ENCODE measurements around the gene DEDD2. TPM values are rescaled to one million over a fixed set of nuclear protein-coding genes. Genes with fewer than 3 reads are reported as not detected.

DEDD2 gene
- polyA plus RNA-seq, 1 donor from 2014 or later: 69.9 TPM

DNA sequence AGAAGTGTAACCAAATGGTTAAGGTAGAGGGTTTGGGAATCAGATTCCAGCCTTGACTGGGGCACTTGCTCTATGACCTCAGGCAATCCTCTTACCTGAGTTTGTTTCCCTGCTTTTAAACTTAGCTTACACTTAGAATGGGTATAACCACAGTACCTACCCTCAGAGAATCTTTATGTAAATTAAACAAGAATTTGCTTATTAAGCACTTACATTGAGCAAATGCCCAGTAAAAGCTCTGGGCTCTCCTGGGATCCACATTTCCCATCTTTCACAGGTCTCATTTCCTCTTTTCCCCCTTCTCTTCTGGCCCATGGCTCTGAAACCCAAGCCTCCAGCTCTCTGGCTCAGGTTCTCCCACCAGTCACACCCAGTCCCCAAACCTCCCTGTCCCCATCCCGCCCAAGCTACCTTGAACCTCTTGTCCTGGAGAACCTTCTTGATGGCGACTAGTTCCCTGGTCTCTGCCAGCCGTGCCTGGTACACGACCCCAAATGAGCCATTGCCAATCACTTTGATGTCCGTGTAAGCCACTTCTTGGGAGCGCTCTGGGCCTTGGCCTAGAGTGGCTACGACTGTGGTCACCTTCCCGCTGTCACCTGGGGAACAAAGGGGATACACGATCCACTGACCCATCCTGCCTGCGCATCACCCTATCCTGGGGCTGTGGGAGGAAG, 22.2 kb upstream of the DEDD2 start:
- Histone ChIP-seq H4K20me1 (ENCODE audit: insufficient read depth) (no peaks in the 10 kb centered on the region), H3F3A (ENCODE audit: insufficient read depth, low read length, poor library complexity, severe bottlenecking) (no peaks in the 10 kb centered on the region), H3K4me2 (ENCODE audit: low read length) (no peak overlapping the region), H3K9me2 (ENCODE audit: insufficient read depth, low read length) (no peaks in the 10 kb centered on the region), H3K9ac (ENCODE audit: low read length) (no peak overlapping the region), H3K9me3 (ENCODE audit: low read length) (no peaks in the 10 kb centered on the region), H3K36me3 (ENCODE audit: insufficient read depth, low read length) (peaks cover 10% of the 10 kb centered on the region), H3K27me3 (ENCODE audit: insufficient read depth, low read depth, low read length) (no peaks in the 10 kb centered on the region), H2AFZ (ENCODE audit: low read depth, low read length) (no peak overlapping the region), H3K4me3 (ENCODE audit: low read length) (no peak overlapping the region), H3K79me2 (replicated peaks; ENCODE audit: insufficient read depth, low read length) (peaks cover 22% of the 10 kb centered on the region), H3K27ac (ENCODE audit: low read length) (no peak overlapping the region)
- no peak for TF ChIP-seq POLR2AphosphoS5 (IDR thresholded peaks at IDR 0.05)
- TF ChIP-seq EZH2 (IDR thresholded peaks at IDR 0.05; ENCODE audit: borderline replicate concordance, insufficient read depth, low read length, poor library complexity, severe bottlenecking): no peak

DNA sequence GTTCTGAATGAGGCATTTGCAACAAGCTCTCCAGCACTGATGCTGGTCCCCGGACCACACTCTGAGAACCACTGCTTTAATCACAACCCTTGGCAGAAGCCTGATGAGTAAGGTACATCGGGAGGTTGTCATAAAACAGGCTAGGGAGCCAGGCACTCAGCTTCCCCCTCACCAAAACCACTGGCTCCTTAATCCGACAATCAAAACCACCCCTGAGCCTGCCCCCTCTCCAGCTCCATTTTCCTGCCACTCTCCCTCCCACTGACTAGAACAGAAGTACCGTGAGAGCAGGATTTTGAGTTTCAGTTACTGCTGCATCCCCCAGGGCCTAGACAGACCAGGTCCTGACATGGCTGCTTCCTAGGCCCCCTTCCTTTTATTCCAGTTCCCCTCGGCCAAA, 17.7 kb upstream of the DEDD2 start:
- Histone ChIP-seq H3K9me2 (ENCODE audit: insufficient read depth, low read length) (no peaks in the 10 kb centered on the region), H3K9ac (ENCODE audit: low read length) (no peak overlapping the region), H3K36me3 (ENCODE audit: insufficient read depth, low read length) (peaks cover 10% of the 10 kb centered on the region), H3K9me3 (ENCODE audit: low read length) (no peaks in the 10 kb centered on the region), H3K4me2 (ENCODE audit: low read length) (no peak overlapping the region), H3K27me3 (ENCODE audit: insufficient read depth, low read depth, low read length) (no peaks in the 10 kb centered on the region), H3K27ac (ENCODE audit: low read length) (no peak overlapping the region), H3K4me3 (ENCODE audit: low read length) (no peak overlapping the region), H4K20me1 (ENCODE audit: insufficient read depth) (no peaks in the 10 kb centered on the region), H2AFZ (ENCODE audit: low read depth, low read length) (no peak overlapping the region), H3F3A (ENCODE audit: insufficient read depth, low read length, poor library complexity, severe bottlenecking) (no peaks in the 10 kb centered on the region), H3K79me2 (replicated peaks; ENCODE audit: insufficient read depth, low read length) (peaks cover 5% of the 10 kb centered on the region)
- TF ChIP-seq SMC3 (conservative IDR thresholded peaks at IDR 0.05; ENCODE audit: poor library complexity): no peak
- TF ChIP-seq, protein P1, sequence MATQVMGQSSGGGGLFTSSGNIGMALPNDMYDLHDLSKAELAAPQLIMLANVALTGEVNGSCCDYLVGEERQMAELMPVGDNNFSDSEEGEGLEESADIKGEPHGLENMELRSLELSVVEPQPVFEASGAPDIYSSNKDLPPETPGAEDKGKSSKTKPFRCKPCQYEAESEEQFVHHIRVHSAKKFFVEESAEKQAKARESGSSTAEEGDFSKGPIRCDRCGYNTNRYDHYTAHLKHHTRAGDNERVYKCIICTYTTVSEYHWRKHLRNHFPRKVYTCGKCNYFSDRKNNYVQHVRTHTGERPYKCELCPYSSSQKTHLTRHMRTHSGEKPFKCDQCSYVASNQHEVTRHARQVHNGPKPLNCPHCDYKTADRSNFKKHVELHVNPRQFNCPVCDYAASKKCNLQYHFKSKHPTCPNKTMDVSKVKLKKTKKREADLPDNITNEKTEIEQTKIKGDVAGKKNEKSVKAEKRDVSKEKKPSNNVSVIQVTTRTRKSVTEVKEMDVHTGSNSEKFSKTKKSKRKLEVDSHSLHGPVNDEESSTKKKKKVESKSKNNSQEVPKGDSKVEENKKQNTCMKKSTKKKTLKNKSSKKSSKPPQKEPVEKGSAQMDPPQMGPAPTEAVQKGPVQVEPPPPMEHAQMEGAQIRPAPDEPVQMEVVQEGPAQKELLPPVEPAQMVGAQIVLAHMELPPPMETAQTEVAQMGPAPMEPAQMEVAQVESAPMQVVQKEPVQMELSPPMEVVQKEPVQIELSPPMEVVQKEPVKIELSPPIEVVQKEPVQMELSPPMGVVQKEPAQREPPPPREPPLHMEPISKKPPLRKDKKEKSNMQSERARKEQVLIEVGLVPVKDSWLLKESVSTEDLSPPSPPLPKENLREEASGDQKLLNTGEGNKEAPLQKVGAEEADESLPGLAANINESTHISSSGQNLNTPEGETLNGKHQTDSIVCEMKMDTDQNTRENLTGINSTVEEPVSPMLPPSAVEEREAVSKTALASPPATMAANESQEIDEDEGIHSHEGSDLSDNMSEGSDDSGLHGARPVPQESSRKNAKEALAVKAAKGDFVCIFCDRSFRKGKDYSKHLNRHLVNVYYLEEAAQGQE (IDR thresholded peaks at IDR 0.05; ENCODE audit: borderline replicate concordance): no peak
- no peak for TF ChIP-seq POLR2AphosphoS5 (IDR thresholded peaks at IDR 0.05)
- TF ChIP-seq, protein P2, sequence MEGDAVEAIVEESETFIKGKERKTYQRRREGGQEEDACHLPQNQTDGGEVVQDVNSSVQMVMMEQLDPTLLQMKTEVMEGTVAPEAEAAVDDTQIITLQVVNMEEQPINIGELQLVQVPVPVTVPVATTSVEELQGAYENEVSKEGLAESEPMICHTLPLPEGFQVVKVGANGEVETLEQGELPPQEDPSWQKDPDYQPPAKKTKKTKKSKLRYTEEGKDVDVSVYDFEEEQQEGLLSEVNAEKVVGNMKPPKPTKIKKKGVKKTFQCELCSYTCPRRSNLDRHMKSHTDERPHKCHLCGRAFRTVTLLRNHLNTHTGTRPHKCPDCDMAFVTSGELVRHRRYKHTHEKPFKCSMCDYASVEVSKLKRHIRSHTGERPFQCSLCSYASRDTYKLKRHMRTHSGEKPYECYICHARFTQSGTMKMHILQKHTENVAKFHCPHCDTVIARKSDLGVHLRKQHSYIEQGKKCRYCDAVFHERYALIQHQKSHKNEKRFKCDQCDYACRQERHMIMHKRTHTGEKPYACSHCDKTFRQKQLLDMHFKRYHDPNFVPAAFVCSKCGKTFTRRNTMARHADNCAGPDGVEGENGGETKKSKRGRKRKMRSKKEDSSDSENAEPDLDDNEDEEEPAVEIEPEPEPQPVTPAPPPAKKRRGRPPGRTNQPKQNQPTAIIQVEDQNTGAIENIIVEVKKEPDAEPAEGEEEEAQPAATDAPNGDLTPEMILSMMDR (IDR thresholded peaks at IDR 0.05; ENCODE audit: poor library complexity, severe bottlenecking): no peak
- no peak for TF ChIP-seq EZH2 (IDR thresholded peaks at IDR 0.05; ENCODE audit: borderline replicate concordance, insufficient read depth, low read length, poor library complexity, severe bottlenecking)
- TF ChIP-seq EP300 (conservative IDR thresholded peaks at IDR 0.05; ENCODE audit: poor library complexity, severe bottlenecking): no peak
- TF ChIP-seq MXI1 (conservative IDR thresholded peaks at IDR 0.05; ENCODE audit: poor library complexity, severe bottlenecking): no peak
- TF ChIP-seq TAF1 (IDR thresholded peaks at IDR 0.05; ENCODE audit: low read depth): no peak
- TF ChIP-seq RAD21 (conservative IDR thresholded peaks at IDR 0.05): no peak
